Upper lobe of right lung (tissue), 1 donor: ENCODE results near the gene HS3ST5. TPM values are rescaled to one million over a fixed set of nuclear protein-coding genes. Genes with fewer than 3 reads are reported as not detected.

Experiments used
- ATAC-seq: fragments of 200-7000 bp; cut with Tn5 transposase; one replicate; pipeline ENCODE4 v1.9.1; 2020; ENCODE audit warnings: mild to moderate bottlenecking, moderate library complexity
- DNase-seq: peaks from one replicate; pipeline ENCODE4 v3.0.0-alpha.2; 2020
- H3K27ac ChIP-seq: fragments of 200-600 bp; one replicate; pipeline ENCODE4 v1.8.0; 2022
- H3K27me3 ChIP-seq: fragments of 200-600 bp; one replicate; pipeline ENCODE4 v1.8.0; 2022; ENCODE audit warnings: mild to moderate bottlenecking
- H3K36me3 ChIP-seq: fragments of 200-600 bp; one replicate; pipeline ENCODE4 v1.8.0; 2022
- H3K4me1 ChIP-seq: fragments of 200-600 bp; one replicate; pipeline ENCODE4 v1.8.0; 2022
- H3K4me3 ChIP-seq: fragments of 200-600 bp; one replicate; pipeline ENCODE4 v1.8.0; 2022; ENCODE audit warnings: mild to moderate bottlenecking
- H3K9me3 ChIP-seq: fragments of 200-600 bp; one replicate; pipeline ENCODE4 v1.8.0; 2022
- CTCF ChIP-seq: fragments of 200-600 bp; IDR thresholded peaks from one replicate; pipeline ENCODE4 v1.8.0; 2022; ENCODE audit warnings: antibody characterized with exemption
- intact Hi-C: fragments of 100-400 bp; cut with DNase I; formaldehyde crosslinking; loops from one replicate; pipeline ENCODE4 v1.11.0; 2022
- total RNA-seq: library from RNA; stranded (reverse); fragmentation: NEBNext Ultra II Directional; extraction: Animal tissue kit (Norgen Biotek cat#: 25700); gene quantifications from one replicate; pipeline ENCODE4 v1.2.1, GENCODE V29; 2021
- donor health status: DM: no; HTN: yes; CAD: no; lungs with severe emphysema.

The HS3ST5 gene
- total RNA-seq, 1 donor from 2014 or later, result not detected

DNA sequence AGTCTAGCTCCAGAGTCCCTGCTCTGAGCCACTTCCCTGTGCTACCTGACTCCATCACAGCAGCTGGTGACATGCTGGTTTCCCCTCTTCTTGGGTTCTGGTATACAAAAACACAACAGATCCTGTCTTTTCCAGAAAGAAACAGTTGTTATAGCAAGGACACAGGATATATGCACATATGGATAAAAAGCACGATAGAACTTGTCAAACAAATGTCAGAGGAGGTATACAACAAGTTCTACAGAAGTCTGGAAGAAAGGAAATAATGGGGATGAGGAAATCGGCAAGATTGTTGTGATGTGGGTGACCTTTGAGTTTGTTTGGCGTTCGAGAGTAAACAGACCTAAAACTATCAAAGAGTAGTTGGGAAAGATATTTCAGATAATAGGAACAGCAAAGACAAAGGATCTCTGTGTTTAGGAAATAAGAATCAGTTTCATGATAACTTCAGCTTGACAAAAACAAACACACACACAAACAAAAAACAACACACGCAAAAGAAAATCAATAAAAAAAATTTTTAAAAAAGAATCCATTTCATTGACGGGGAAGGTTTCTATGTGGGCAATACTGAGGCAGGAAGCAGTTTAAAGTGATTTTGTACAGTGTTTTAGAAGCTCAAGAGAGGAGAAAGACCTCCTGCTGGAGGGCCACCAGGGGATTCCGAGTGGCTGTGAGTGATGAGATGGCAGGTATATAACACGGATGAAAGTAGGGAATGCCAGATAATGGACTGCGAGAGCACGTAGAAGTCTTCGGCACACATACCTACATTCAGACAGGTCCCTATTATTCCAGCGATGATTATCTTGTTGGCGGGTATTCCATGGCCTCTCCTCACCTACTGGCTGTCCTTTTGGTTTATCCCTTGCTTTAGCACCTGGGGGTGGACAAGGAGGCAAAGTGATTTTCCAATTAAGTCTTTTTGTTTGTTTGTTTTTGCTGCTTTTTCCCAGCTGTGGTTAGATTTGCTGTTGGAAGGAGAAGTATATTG lies 174.9 kb downstream of the HS3ST5 start:
- Histone ChIP-seq H3K36me3 (no peaks in the 10 kb centered on the region), H3K27ac (no peak overlapping the region), H3K27me3 (no peaks in the 10 kb centered on the region), H3K4me3 (no peak overlapping the region), H3K4me1 (no peaks in the 10 kb centered on the region), H3K9me3 (no peaks in the 10 kb centered on the region)
- intact Hi-C loops, result no loop called here
- no peak for ATAC-seq
- no peak for DNase-seq
- TF ChIP-seq CTCF, result no peak

- intact Hi-C loops, result no loop called here
- TF ChIP-seq CTCF, result no peak
- no peak for ATAC-seq
- DNase-seq, result no peak
- Histone ChIP-seq H3K9me3 (no peaks in the 10 kb centered on the region), H3K4me3 (no peak overlapping the region), H3K27ac (no peak overlapping the region), H3K4me1 (no peaks in the 10 kb centered on the region), H3K27me3 (no peaks in the 10 kb centered on the region), H3K36me3 (no peaks in the 10 kb centered on the region)
These were observed 178.6 kb downstream of the HS3ST5 start for GRCh38 chr6:114164207-114164606.

DNA sequence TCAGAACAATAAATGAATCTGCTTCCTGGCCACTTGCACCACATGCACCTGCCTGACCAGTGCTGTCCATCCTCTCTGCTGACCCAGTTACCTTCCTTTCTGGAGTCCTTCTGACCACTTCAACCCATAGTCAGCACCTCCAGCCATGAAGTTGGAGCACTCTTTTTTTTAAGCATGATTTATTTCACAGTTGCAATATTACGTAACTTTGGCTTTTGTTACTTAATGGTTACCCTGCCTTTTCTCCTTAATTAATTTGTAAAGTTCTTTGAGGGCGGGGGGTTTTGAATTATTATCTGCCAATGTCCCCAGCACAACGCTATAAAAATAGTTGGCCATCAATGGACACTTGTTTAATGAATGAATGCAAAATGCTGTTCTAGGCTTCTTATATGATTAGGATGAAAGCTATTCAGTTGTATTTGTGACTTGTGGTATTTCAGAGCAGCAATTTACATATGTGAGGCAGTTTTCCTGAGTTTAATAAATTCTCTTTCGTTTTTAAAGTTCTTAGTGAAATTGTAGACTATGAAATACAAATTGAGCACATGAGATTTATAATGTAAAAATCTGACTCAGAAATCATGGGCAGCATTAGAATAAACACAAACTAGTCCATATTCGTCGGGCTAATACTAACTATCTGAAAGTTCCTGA lies 180.0 kb downstream of the HS3ST5 start:
- Histone ChIP-seq H3K36me3 (no peaks in the 10 kb centered on the region), H3K4me1 (no peaks in the 10 kb centered on the region), H3K27me3 (no peaks in the 10 kb centered on the region), H3K4me3 (no peak overlapping the region), H3K27ac (no peak overlapping the region), H3K9me3 (no peaks in the 10 kb centered on the region)
- DNase-seq, result no peak
- no peak for ATAC-seq
- intact Hi-C loops, result no loop called here
- no peak for TF ChIP-seq CTCF

DNA sequence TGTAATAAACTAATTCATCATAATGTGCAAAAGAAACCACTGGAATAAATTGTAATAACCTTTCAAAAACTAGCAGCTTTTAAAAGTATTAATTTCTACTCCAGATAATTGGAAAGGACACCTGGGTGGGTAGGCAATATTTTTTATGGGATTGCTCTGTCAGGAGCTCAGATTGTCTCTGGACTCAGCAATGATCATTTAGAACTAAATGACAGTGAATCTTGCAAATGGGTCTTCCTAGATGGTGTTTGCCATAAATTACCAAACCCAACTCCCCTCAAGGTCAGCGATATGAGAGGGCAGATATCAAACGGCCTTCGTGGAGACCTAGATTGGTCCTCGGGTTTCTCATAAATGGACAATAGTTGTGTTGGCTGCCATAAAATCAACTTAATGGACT lies 181.9 kb downstream of the HS3ST5 start:
- DNase-seq (no peak), ATAC-seq (no peak)
- Histone ChIP-seq H3K27ac (no peak overlapping the region), H3K4me1 (no peaks in the 10 kb centered on the region), H3K9me3 (no peaks in the 10 kb centered on the region), H3K36me3 (no peaks in the 10 kb centered on the region), H3K27me3 (no peaks in the 10 kb centered on the region), H3K4me3 (no peak overlapping the region)
- TF ChIP-seq CTCF, result no peak
- intact Hi-C loops, result no loop called here

DNA sequence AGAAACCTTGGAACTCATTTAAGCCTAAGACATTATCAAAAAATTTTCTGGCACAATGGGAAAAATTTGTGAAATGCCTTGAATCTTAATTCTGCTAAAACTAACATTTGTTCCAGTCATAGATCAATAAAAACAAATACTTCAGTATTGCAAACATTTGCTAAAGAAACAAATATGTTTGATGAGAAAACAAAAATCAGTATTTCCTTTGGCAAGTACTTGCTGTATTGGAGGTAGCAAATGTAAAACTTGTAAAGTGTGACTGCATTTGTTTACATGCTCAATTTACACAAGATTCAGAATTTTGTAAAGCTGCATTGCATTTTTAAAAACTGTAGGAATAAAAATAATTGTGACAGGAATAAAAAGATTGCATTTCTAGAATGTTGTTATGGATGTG lies 183.1 kb downstream of the HS3ST5 start:
- ATAC-seq (no peak), DNase-seq (no peak)
- Histone ChIP-seq H3K9me3 (no peaks in the 10 kb centered on the region), H3K4me1 (no peaks in the 10 kb centered on the region), H3K36me3 (no peaks in the 10 kb centered on the region), H3K4me3 (no peak overlapping the region), H3K27ac (no peak overlapping the region), H3K27me3 (no peaks in the 10 kb centered on the region)
- intact Hi-C loops, result no loop called here
- TF ChIP-seq CTCF, result no peak
